GM23338 (cell line): Measurements from ENCODE around the gene RPIA. TPM values are rescaled to one million over a fixed set of nuclear protein-coding genes. Genes with fewer than 3 reads are reported as not detected.
A peak's percentile ranks its signal among the peaks of the same experiment; 100 is the strongest.

Experiments used
- ATAC-seq: fragments of 200-7000 bp; cut with Tn5 transposase; 3 replicates; pipeline ENCODE4 v1.9.1; 2020
- DNase-seq: peaks from one replicate; pipeline ENCODE4 v3.0.0-alpha.2; 2015; ENCODE audit warnings: low spot score
- H2AFZ ChIP-seq: fragments of 200-600 bp; sonication (generic); 2 replicates; pipeline ENCODE4 v1.8.0; 2016; ENCODE audit warnings: antibody characterized with exemption, mild to moderate bottlenecking, moderate library complexity
- H3F3A ChIP-seq: fragments of 200-600 bp; sonication (generic); replicated peaks from 2 replicates; pipeline ENCODE4 v1.8.0; 2017; ENCODE audit warnings: antibody characterized with exemption, mixed run types, low read depth
- H3K27ac ChIP-seq: fragments of 200-600 bp; sonication (generic); 2 replicates; pipeline ENCODE4 v1.6.1; 2016; ENCODE audit warnings: low read depth
- H3K27me3 ChIP-seq: fragments of 200-600 bp; sonication (generic); 2 replicates; pipeline ENCODE4 v1.8.0; 2016; ENCODE audit warnings: mild to moderate bottlenecking, mixed run types, moderate library complexity; ENCODE audit not compliant: insufficient read depth
- H3K36me3 ChIP-seq: fragments of 200-600 bp; sonication (generic); 2 replicates; pipeline ENCODE4 v1.8.0; 2016; ENCODE audit warnings: mild to moderate bottlenecking; ENCODE audit not compliant: insufficient read depth
- H3K4me1 ChIP-seq: fragments of 200-600 bp; sonication (generic); 2 replicates; pipeline ENCODE4 v1.8.0; 2016; ENCODE audit warnings: mild to moderate bottlenecking, moderate library complexity; ENCODE audit not compliant: insufficient read depth
- H3K4me2 ChIP-seq: fragments of 200-600 bp; sonication (generic); 2 replicates; pipeline ENCODE4 v1.7.1; 2017; ENCODE audit warnings: mixed run types
- H3K4me3 ChIP-seq: fragments of 200-600 bp; sonication (generic); 2 replicates; pipeline ENCODE4 v1.6.1; 2016; ENCODE audit warnings: mixed run types
- H3K79me2 ChIP-seq: fragments of 200-600 bp; sonication (generic); replicated peaks from 2 replicates; pipeline ENCODE4 v1.8.0; 2017; ENCODE audit warnings: mild to moderate bottlenecking; ENCODE audit not compliant: insufficient read depth
- H3K9me2 ChIP-seq: fragments of 200-600 bp; sonication (generic); 2 replicates; pipeline ENCODE4 v1.8.0; 2017; ENCODE audit not compliant: insufficient read depth
- H4K20me1 ChIP-seq: fragments of 200-600 bp; sonication (generic); replicated peaks from 2 replicates; pipeline ENCODE4 v1.8.0; 2017; ENCODE audit warnings: mild to moderate bottlenecking; ENCODE audit not compliant: insufficient read depth
- H3K27ac Mint-ChIP-seq: 2 replicates; pipeline ENCODE4 v1.8.0; 2020; ENCODE audit warnings: inconsistent platforms, mild to moderate bottlenecking, moderate library complexity, mixed read lengths
- H3K27me3 Mint-ChIP-seq: 3 replicates; pipeline ENCODE4 v1.8.0; 2022; ENCODE audit warnings: low read depth, mild to moderate bottlenecking, moderate library complexity, mixed read lengths, inconsistent platforms; ENCODE audit not compliant: insufficient read depth, poor library complexity
- H3K36me3 Mint-ChIP-seq: 3 replicates; pipeline ENCODE4 v1.8.0; 2021; ENCODE audit warnings: low read depth, mild to moderate bottlenecking, inconsistent platforms, moderate library complexity, mixed read lengths
- H3K4me1 Mint-ChIP-seq: 3 replicates; pipeline ENCODE4 v1.8.0; 2020; ENCODE audit warnings: mild to moderate bottlenecking, inconsistent platforms, mixed read lengths
- H3K4me3 Mint-ChIP-seq: 3 replicates; pipeline ENCODE4 v1.8.0; 2021; ENCODE audit warnings: moderate library complexity, mild to moderate bottlenecking, inconsistent platforms, mixed read lengths
- H3K9me3 Mint-ChIP-seq: 3 replicates; pipeline ENCODE4 v1.8.0; 2020; ENCODE audit warnings: moderate library complexity, mild to moderate bottlenecking, inconsistent platforms, mixed read lengths
- CREB1 ChIP-seq: fragments of 250-450 bp; sonication (Bioruptor Pico); IDR thresholded peaks from 2 replicates; pipeline ENCODE4 v1.5.0; 2020; ENCODE audit warnings: low read depth, mild to moderate bottlenecking, moderate library complexity
- NANOG ChIP-seq: IDR thresholded peaks from 2 replicates; pipeline ENCODE4 v1.6.1; 2016; ENCODE audit warnings: antibody characterized with exemption, borderline replicate concordance
- ZNF462 ChIP-seq: fragments of 250-450 bp; sonication (Bioruptor Pico); IDR thresholded peaks from 2 replicates; pipeline ENCODE4 v1.5.0; 2020; ENCODE audit warnings: mild to moderate bottlenecking, moderate library complexity
- polyA plus RNA-seq: library from polyadenylated mRNA; unstranded; fragments of >200 nt; fragmentation: Nextera tagmentation; extraction: Ambion mirVana; gene quantifications from 2 replicates; pipeline ENCODE4 v1.2.1, GENCODE V29; 2016
- total RNA-seq: library from RNA; depleted of rRNA; stranded (reverse); fragments of >200 nt; shearing (Covaris generic); gene quantifications from 2 replicates; pipeline ENCODE4 v1.2.3, GENCODE V29; 2014
- TF ChIP-seq, protein P1 (sequence below), 2 experiments: fragments of 200-600 bp in 1 of 2; sonication (generic) in 1 of 2; conservative IDR thresholded peaks; 2 replicates each; pipeline versions ENCODE4 v1.5.1 to v1.6.1; 2016 to 2017; ENCODE audit warnings: antibody characterized with exemption in 2 of 2, low read depth in 2 of 2, mild to moderate bottlenecking in 2 of 2, moderate library complexity in 1 of 2

The RPIA gene
- total and polyA plus RNA-seq, 2 experiments from 2014 or later = 18.8 to 22.5 TPM

DNA sequence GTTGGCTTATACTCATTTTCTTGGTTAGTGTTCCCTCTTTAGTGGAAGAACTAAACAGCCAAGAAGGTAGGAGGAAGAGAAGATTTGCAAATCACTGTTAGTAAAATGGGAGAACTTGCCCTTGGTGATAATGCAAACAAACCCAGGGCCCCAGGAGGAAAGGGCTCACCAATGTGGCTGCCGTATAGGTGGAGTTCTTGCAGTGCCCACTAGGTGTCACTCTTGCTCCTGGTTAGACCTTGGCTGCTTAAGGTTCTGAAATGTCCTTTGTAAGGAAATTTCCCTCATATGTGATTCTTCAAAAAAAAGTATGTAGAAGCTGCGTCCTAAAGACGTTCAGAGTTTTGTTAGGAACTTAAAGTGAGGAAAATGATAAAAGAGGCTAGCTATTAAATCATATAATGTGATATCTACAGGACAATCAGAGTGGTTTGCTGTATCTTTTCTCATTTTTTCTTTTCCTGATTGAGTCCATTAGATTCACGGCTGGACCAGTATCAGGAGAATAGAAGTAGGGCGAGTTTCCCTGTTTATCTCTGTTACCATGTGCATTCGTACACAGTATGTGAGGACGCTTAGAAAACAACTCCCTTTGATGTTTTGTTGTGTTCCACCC lies 48.6 kb downstream of the RPIA start:
- H3K36me3 Mint-ChIP-seq = peaks cover 73% of the 10 kb centered on the region
- ATAC-seq (peak; percentile 94), DNase-seq (peak; percentile 82)
- peaks cover 6% of the 10 kb centered on the region; the same call in 1 of the 2 replicates for H3K9me2 ChIP-seq
- no peaks in the 10 kb centered on the region for H3K27me3 ChIP-seq
- no peak overlapping the region for H3K4me2 ChIP-seq
- H3K4me3 ChIP-seq = no peak overlapping the region
- no peaks in the 10 kb centered on the region for H3F3A ChIP-seq
- H3K27me3 Mint-ChIP-seq = peaks cover 4% of the 10 kb centered on the region
- no peak overlapping the region for H3K4me3 Mint-ChIP-seq
- no peak overlapping the region for H3K27ac ChIP-seq
- peak overlapping the region; percentile 83 for H3K27ac Mint-ChIP-seq
- H3K4me1 ChIP-seq = peaks cover 10% of the 10 kb centered on the region
- peaks cover 30% of the 10 kb centered on the region for H3K79me2 ChIP-seq
- no peak overlapping the region for H2AFZ ChIP-seq
- peaks cover 11% of the 10 kb centered on the region for H3K4me1 Mint-ChIP-seq
- peaks cover 14% of the 10 kb centered on the region for H3K9me3 Mint-ChIP-seq
- TF ChIP-seq, protein P1, sequence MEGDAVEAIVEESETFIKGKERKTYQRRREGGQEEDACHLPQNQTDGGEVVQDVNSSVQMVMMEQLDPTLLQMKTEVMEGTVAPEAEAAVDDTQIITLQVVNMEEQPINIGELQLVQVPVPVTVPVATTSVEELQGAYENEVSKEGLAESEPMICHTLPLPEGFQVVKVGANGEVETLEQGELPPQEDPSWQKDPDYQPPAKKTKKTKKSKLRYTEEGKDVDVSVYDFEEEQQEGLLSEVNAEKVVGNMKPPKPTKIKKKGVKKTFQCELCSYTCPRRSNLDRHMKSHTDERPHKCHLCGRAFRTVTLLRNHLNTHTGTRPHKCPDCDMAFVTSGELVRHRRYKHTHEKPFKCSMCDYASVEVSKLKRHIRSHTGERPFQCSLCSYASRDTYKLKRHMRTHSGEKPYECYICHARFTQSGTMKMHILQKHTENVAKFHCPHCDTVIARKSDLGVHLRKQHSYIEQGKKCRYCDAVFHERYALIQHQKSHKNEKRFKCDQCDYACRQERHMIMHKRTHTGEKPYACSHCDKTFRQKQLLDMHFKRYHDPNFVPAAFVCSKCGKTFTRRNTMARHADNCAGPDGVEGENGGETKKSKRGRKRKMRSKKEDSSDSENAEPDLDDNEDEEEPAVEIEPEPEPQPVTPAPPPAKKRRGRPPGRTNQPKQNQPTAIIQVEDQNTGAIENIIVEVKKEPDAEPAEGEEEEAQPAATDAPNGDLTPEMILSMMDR (conservative IDR thresholded peaks at IDR 0.05; ENCODE audit: low read depth in 2 of 2) = peak; percentile 91 to 93
- no peak for TF ChIP-seq NANOG
- no peak for TF ChIP-seq CREB1 (CRISPR knock-in tag)
- no peak for TF ChIP-seq ZNF462 (CRISPR knock-in tag)
- peaks cover 9% of the 10 kb centered on the region; the same call in 1 of the 2 replicates for H3K36me3 ChIP-seq
- H4K20me1 ChIP-seq = no peaks in the 10 kb centered on the region; the same call in 1 of the 2 replicates
